Measurements from ENCODE around the gene CBX1. TPM values are rescaled to one million over a fixed set of nuclear protein-coding genes. Genes with fewer than 3 reads are reported as not detected.

CBX1 gene
- total RNA-seq, 1 experiment from 2014 or later: 157 TPM

- H3K9me3 ChIP-seq (ENCODE audit: control insufficient read depth, insufficient read depth, low read depth, low read length): no peaks in the 10 kb centered on the region
- intact Hi-C loops (cut with micrococcal nuclease; ENCODE audit: unreplicated experiment): no loop called here
- DNase-seq (ENCODE audit: low read depth, low spot score) (no peak), ATAC-seq (peak; percentile 67)
- H3K27ac ChIP-seq (ENCODE audit: low read length): no peak overlapping the region
- peak overlapping the region; percentile 20 to 40; a peak in 3 of 4 replicates for H3K4me3 ChIP-seq (ENCODE audit: low read depth in 2 of 2, low read length in 2 of 2)
- in situ Hi-C loops (cut with HindIII; ENCODE audit: low pct_unique_long_range_greater_than_20kb, low sequenced_read_pairs): no loop called here
- peaks cover 5% of the 10 kb centered on the region; the same call in 1 of the 2 replicates for H3K27me3 ChIP-seq (ENCODE audit: control insufficient read depth, insufficient read depth, low read length)
- CTCF ChIA-PET: no interaction called here
- TF ChIP-seq TCF7L2 (IDR thresholded peaks at IDR 0.05; ENCODE audit: low read depth, low read length) (no peak), REST (IDR thresholded peaks at IDR 0.05; ENCODE audit: insufficient read depth in 1 of 2, low read depth in 2 of 2, low read length in 1 of 2) (no peak), SIN3A (IDR thresholded peaks at IDR 0.05; ENCODE audit: borderline replicate concordance, insufficient read depth, low read depth, low read length) (no peak), POLR2AphosphoS5 (IDR thresholded peaks at IDR 0.05; ENCODE audit: low read depth, low read length) (no peak)
- TF ChIP-seq, protein P1, sequence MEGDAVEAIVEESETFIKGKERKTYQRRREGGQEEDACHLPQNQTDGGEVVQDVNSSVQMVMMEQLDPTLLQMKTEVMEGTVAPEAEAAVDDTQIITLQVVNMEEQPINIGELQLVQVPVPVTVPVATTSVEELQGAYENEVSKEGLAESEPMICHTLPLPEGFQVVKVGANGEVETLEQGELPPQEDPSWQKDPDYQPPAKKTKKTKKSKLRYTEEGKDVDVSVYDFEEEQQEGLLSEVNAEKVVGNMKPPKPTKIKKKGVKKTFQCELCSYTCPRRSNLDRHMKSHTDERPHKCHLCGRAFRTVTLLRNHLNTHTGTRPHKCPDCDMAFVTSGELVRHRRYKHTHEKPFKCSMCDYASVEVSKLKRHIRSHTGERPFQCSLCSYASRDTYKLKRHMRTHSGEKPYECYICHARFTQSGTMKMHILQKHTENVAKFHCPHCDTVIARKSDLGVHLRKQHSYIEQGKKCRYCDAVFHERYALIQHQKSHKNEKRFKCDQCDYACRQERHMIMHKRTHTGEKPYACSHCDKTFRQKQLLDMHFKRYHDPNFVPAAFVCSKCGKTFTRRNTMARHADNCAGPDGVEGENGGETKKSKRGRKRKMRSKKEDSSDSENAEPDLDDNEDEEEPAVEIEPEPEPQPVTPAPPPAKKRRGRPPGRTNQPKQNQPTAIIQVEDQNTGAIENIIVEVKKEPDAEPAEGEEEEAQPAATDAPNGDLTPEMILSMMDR (IDR thresholded peaks at IDR 0.05): no peak
- BruUV-seq (replicated peaks): no TSS peak
- peaks cover 11% of the 10 kb centered on the region for H3K4me1 ChIP-seq (ENCODE audit: control insufficient read depth, insufficient read depth, low read length)
- H3K36me3 ChIP-seq (ENCODE audit: control insufficient read depth, insufficient read depth, low read length): no peaks in the 10 kb centered on the region
- POLR2A ChIA-PET: no interaction called here
These were observed 63.4 kb downstream of the CBX1 start for GRCh38 chr17:48037838-48038323.

- no TSS peak for BruUV-seq (replicated peaks)
- ChIA-PET POLR2A (interaction anchor here (0.5 kb wide), 1 partner anchor 122 kb away, joined by 7 read pairs; no protein-coding TSS in a partner anchor), CTCF (interaction anchor here (2.4 kb wide), 1 partner anchor 12 kb away, joined by 7 read pairs; no protein-coding TSS in a partner anchor)
These were observed 64.0 kb downstream of the CBX1 start, which contains the start of gene COPZ2 for GRCh38 chr17:48037036-48037837. COPZ2 (minus strand) TSS chr17:48037797; CDS start chr17:48037777, 20 bp downstream.

More at GRCh38 chr17:48037036-48037837, 64.0 kb downstream of the CBX1 start, which contains the start of gene COPZ2:
- H3K27ac ChIP-seq (ENCODE audit: low read length): peak within 1 kb of the TSS; percentile 25; the same call in 1 of the 2 replicates
- in situ Hi-C loops (cut with HindIII; ENCODE audit: low pct_unique_long_range_greater_than_20kb, low sequenced_read_pairs): no loop called here
- no peaks in the 10 kb centered on the region for H3K9me3 ChIP-seq (ENCODE audit: control insufficient read depth, insufficient read depth, low read depth, low read length)
- peaks cover 11% of the 10 kb centered on the region for H3K4me1 ChIP-seq (ENCODE audit: control insufficient read depth, insufficient read depth, low read length)
- peak within 1 kb of the TSS; percentile 50 to 67 for H3K4me3 ChIP-seq (ENCODE audit: low read depth in 2 of 2, low read length in 2 of 2)
- ATAC-seq: peak; percentile 87
- DNase-seq (ENCODE audit: low read depth, low spot score): peak; percentile 22
- peaks cover 5% of the 10 kb centered on the region; the same call in 1 of the 2 replicates for H3K27me3 ChIP-seq (ENCODE audit: control insufficient read depth, insufficient read depth, low read length)
- H3K36me3 ChIP-seq (ENCODE audit: control insufficient read depth, insufficient read depth, low read length): no peaks in the 10 kb centered on the region
- no peak for TF ChIP-seq SIN3A (IDR thresholded peaks at IDR 0.05; ENCODE audit: borderline replicate concordance, insufficient read depth, low read depth, low read length)
- TF ChIP-seq POLR2AphosphoS5 (IDR thresholded peaks at IDR 0.05; ENCODE audit: low read depth, low read length): no peak
- TF ChIP-seq, protein P1 (IDR thresholded peaks at IDR 0.05): peak; percentile 84
- TF ChIP-seq REST (IDR thresholded peaks at IDR 0.05; ENCODE audit: insufficient read depth in 1 of 2, low read depth in 2 of 2, low read length in 1 of 2): no peak
- TF ChIP-seq TCF7L2 (IDR thresholded peaks at IDR 0.05; ENCODE audit: low read depth, low read length): no peak
- intact Hi-C loops (cut with micrococcal nuclease; ENCODE audit: unreplicated experiment): no loop called here
